Upper lobe of right lung (tissue), 1 donor: ENCODE data around the gene TMEM178B. TPM values are rescaled to one million over a fixed set of nuclear protein-coding genes. Genes with fewer than 3 reads are reported as not detected.

Experiments
- ATAC-seq: fragments of 200-7000 bp; cut with Tn5 transposase; one replicate; pipeline ENCODE4 v1.9.1; 2020; ENCODE audit warnings: mild to moderate bottlenecking, moderate library complexity
- DNase-seq: peaks from one replicate; pipeline ENCODE4 v3.0.0-alpha.2; 2020
- H3K27ac ChIP-seq: fragments of 200-600 bp; one replicate; pipeline ENCODE4 v1.8.0; 2022
- H3K27me3 ChIP-seq: fragments of 200-600 bp; one replicate; pipeline ENCODE4 v1.8.0; 2022; ENCODE audit warnings: mild to moderate bottlenecking
- H3K36me3 ChIP-seq: fragments of 200-600 bp; one replicate; pipeline ENCODE4 v1.8.0; 2022
- H3K4me1 ChIP-seq: fragments of 200-600 bp; one replicate; pipeline ENCODE4 v1.8.0; 2022
- H3K4me3 ChIP-seq: fragments of 200-600 bp; one replicate; pipeline ENCODE4 v1.8.0; 2022; ENCODE audit warnings: mild to moderate bottlenecking
- H3K9me3 ChIP-seq: fragments of 200-600 bp; one replicate; pipeline ENCODE4 v1.8.0; 2022
- CTCF ChIP-seq: fragments of 200-600 bp; IDR thresholded peaks from one replicate; pipeline ENCODE4 v1.8.0; 2022; ENCODE audit warnings: antibody characterized with exemption
- intact Hi-C: fragments of 100-400 bp; cut with DNase I; formaldehyde crosslinking; loops from one replicate; pipeline ENCODE4 v1.11.0; 2022
- total RNA-seq: library from RNA; stranded (reverse); fragmentation: NEBNext Ultra II Directional; extraction: Animal tissue kit (Norgen Biotek cat#: 25700); gene quantifications from one replicate; pipeline ENCODE4 v1.2.1, GENCODE V29; 2021
- donor health status: DM: no; HTN: yes; CAD: no; lungs with severe emphysema.

TMEM178B gene
- total RNA-seq, 1 donor from 2014 or later: 1.4 TPM

DNA sequence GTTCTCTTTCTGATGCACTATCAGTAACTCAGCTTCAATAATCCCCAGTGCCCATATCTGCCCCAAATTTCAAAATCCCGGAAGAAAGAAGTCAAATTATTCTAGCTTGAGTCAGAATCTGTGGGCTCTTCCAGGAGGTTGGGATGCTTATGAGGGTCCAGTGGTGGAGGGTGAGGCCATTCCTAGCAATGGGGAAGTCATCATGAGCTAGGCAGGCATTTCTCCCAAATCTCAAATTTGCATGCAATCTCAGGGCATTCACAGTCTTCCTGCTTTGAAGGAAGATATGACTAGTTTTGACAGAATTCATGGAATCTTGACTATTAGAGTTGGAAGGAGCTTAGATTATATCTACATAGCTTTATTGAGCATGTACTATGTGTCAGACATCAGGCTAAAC, 313.0 kb downstream of the TMEM178B start:
- Histone ChIP-seq H3K27me3 (no peaks in the 10 kb centered on the region), H3K4me1 (no peaks in the 10 kb centered on the region), H3K27ac (no peak overlapping the region), H3K36me3 (no peaks in the 10 kb centered on the region), H3K4me3 (no peak overlapping the region), H3K9me3 (no peaks in the 10 kb centered on the region)
- DNase-seq (no peak), ATAC-seq (no peak)
- no peak for TF ChIP-seq CTCF
- intact Hi-C loops: no loop called here

DNA sequence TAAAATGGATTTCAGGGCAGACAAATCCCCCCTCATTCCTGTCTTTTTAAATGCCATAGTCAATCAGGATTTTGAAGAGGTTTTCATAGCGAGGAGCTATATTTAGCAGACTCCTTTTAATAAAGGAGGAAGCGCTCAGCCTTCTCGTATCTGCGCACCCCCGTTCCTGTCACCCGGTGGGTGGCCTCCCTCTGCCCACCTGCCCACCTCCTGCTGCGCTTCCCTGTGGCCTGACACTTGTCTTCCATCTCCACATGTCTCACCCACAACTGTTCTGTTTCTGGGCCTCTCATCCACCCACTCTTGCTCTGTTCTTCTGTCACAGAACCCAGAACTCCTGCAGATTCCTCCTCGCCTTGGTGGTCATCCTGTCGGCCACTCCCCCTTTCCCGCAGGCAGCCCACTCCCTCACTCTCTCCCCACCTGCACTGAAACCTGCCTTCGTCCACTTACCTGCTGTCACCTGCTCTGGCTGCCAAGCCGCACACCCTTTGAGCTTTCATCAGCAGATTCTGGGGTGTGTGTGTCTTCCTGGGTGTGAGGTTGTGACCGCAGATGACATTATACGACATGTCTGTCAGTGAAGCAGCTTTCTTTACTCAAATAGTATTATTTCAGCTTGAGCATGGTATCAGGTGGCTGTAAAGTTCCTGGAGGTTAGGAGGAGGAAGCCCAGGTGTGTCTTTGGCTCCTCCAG, 313.8 kb downstream of the TMEM178B start:
- Histone ChIP-seq H3K4me1 (no peaks in the 10 kb centered on the region), H3K36me3 (no peaks in the 10 kb centered on the region), H3K27ac (no peak overlapping the region), H3K27me3 (no peaks in the 10 kb centered on the region), H3K4me3 (no peak overlapping the region), H3K9me3 (no peaks in the 10 kb centered on the region)
- no peak for TF ChIP-seq CTCF
- no peak for DNase-seq
- intact Hi-C loops: no loop called here
- ATAC-seq: no peak

DNA sequence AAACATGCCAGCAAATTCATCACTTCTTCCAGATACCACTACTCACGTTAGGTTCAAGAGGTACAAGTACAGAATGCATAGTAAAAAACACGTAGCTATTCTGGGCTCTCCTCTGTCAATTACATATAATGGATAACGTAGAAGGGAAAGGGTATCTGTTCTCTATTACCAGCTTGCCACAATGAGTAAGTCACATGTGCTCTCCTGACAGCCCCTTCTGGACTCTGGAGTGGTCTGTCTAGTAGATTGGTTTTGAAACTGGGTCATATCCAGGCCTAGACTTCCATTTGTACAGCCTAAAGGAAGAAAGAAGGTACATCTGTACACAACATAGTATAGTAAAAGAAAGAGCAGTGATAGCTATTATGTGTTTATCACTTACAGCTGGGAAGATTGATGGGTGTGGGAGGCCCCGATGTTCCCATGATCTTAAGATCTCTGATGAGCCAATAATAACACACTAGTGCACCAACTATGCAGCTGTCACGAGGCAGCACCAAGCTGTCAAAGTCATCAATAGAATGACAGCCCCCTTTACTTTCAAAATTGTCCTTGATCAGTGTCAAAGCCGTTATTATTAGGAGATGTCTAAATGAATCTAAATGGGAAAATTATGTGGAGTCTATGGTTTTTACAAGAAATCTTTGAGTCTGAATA, 315.4 kb downstream of the TMEM178B start:
- Histone ChIP-seq H3K4me3 (no peak overlapping the region), H3K27me3 (no peaks in the 10 kb centered on the region), H3K9me3 (no peaks in the 10 kb centered on the region), H3K4me1 (no peaks in the 10 kb centered on the region), H3K36me3 (no peaks in the 10 kb centered on the region), H3K27ac (no peak overlapping the region)
- TF ChIP-seq CTCF: no peak
- intact Hi-C loops: no loop called here
- DNase-seq (no peak), ATAC-seq (no peak)

DNA sequence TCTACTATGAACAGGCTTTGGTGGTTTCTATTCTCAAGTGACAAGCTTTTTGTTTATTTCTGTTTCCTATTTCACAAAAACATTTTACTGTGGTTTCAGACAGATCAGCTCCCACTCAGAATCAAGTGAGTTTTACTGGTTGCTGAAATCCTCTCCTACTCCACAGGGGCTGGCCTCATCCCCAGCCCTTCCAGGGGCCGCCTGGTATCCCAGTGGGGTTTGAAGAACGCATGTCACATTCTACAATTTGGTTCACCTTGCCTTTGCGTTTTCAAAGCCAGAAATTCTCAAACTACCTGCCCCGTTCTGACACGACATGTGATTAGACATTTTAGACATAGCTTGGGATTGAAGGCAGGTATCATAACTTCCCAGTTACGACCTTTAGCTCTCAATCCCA, 316.5 kb downstream of the TMEM178B start:
- DNase-seq: no peak
- Histone ChIP-seq H3K36me3 (no peaks in the 10 kb centered on the region), H3K27ac (no peak overlapping the region), H3K9me3 (no peaks in the 10 kb centered on the region), H3K27me3 (no peaks in the 10 kb centered on the region), H3K4me3 (no peak overlapping the region), H3K4me1 (no peaks in the 10 kb centered on the region)
- no peak for ATAC-seq
- intact Hi-C loops: no loop called here
- no peak for TF ChIP-seq CTCF

DNA sequence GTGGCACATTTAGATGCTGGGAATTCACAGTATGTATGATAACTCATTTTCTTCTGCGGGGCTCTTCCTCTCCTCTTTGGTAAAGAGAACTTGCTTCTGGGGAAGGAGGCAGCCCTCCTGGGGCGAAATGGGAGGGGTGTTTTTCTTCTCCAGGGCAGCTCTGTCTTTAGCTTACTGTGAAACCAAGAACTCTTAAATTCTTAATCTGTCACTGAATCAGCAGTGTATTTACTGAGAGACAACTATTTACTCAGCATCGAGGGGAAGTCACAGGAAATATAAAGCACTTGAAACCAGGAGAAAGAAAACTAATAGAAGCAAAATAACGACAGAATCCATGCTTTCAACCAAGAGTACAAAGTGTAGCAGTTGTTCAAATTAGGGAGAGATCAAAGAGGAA, 319.2 kb downstream of the TMEM178B start:
- no peak overlapping the region for H3K27ac ChIP-seq
- no peaks in the 10 kb centered on the region for H3K36me3 ChIP-seq
- H3K27me3 ChIP-seq: no peaks in the 10 kb centered on the region
- TF ChIP-seq CTCF: no peak
- H3K4me3 ChIP-seq: no peak overlapping the region
- intact Hi-C loops: no loop called here
- no peaks in the 10 kb centered on the region for H3K9me3 ChIP-seq
- no peak for DNase-seq
- no peak for ATAC-seq
- no peaks in the 10 kb centered on the region for H3K4me1 ChIP-seq
